ENCODE results near the gene SIPA1. TPM values are rescaled to one million over a fixed set of nuclear protein-coding genes. Genes with fewer than 3 reads are reported as not detected.
A peak's percentile ranks its signal among the peaks of the same experiment; 100 is the strongest.

The SIPA1 gene
- total and polyA plus RNA-seq, 9 of the 15 experiments (the other 6 are each of a cell fraction or from before 2014, with no cell fraction given) = 0.25 to 85.8 (median 16.8) TPM

DNA sequence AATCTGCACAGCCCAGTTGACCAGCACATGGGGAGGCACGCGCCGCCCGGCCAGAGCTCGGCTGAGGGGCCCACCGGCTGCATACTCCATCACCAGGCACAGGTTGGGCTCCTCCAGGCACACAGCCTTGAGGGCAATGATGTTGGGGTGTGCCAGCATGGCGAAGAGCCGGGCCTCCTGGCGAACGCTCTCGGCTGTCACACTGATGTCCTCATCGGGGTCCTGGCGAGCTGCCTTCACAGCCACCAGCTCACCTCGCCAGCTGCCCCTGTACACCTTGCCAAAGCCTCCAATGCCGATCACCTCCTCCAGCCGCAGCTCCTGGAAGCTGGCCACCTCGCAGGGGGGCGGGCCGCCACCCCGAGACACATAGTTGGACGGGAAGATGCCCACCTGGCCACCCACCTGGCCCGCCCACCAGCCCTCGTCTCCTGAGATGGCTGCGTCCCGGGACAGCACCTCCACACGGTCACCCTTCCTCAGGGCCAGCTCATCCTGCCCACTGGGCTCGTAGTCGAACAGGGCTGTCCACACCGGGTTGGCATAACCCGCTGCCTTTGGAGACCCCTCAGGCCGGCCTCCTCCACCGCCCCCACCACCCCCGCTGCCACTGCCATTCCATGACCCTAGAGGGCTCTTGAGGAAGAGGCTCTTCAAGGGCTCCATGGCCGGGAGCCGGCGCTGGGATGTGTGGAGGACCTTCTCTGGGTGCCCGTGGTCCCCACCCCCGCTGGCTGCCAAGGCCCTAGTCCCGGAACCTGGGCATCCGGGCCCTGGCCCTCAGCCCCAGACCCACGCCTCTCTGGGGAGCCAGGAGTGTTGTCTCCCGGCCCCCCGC is 24.6 kb upstream of the SIPA1 start (continued):
- TF ChIP-seq, protein P1, sequence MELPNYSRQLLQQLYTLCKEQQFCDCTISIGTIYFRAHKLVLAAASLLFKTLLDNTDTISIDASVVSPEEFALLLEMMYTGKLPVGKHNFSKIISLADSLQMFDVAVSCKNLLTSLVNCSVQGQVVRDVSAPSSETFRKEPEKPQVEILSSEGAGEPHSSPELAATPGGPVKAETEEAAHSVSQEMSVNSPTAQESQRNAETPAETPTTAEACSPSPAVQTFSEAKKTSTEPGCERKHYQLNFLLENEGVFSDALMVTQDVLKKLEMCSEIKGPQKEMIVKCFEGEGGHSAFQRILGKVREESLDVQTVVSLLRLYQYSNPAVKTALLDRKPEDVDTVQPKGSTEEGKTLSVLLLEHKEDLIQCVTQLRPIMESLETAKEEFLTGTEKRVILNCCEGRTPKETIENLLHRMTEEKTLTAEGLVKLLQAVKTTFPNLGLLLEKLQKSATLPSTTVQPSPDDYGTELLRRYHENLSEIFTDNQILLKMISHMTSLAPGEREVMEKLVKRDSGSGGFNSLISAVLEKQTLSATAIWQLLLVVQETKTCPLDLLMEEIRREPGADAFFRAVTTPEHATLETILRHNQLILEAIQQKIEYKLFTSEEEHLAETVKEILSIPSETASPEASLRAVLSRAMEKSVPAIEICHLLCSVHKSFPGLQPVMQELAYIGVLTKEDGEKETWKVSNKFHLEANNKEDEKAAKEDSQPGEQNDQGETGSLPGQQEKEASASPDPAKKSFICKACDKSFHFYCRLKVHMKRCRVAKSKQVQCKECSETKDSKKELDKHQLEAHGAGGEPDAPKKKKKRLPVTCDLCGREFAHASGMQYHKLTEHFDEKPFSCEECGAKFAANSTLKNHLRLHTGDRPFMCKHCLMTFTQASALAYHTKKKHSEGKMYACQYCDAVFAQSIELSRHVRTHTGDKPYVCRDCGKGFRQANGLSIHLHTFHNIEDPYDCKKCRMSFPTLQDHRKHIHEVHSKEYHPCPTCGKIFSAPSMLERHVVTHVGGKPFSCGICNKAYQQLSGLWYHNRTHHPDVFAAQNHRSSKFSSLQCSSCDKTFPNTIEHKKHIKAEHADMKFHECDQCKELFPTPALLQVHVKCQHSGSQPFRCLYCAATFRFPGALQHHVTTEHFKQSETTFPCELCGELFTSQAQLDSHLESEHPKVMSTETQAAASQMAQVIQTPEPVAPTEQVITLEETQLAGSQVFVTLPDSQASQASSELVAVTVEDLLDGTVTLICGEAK (IDR thresholded peaks at IDR 0.05) = no peak
- TF ChIP-seq, protein P1 (CRISPR knock-in tag; IDR thresholded peaks at IDR 0.05) = no peak
- TF ChIP-seq ZNF263 (CRISPR knock-in tag; IDR thresholded peaks at IDR 0.05; ENCODE audit: borderline replicate concordance) = 0 out of 2 replicates have a peak, but pooled peaks have one; percentile 32
- TF ChIP-seq EGR1 (conservative IDR thresholded peaks at IDR 0.05) = peak; percentile 65
